Measurements from ENCODE around the gene CABP2. TPM values are rescaled to one million over a fixed set of nuclear protein-coding genes. Genes with fewer than 3 reads are reported as not detected.

Gene CABP2
- total RNA-seq, 1 donor from 2014 or later: not detected

DNA sequence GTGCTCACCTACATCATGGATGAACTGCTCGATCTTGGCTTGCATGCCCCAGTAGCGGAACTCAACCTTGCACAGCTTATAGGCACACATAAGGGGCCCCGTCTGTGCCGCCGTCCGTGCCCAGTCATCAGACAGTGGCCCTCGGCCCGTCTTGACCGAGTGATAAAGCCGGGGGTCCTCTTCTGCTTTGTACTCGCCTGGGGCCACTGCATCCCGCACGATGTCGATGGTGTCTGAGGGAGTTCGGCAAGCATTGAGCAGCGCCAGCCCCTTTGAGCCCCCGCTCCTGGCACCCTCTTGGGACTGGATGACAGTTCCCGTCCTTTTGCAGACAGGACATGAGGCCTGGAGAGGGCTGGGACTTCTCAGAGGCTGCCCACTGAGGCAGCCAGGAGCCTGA is 21.4 kb downstream of the CABP2 start:
- Histone ChIP-seq H3K27me3 (no peaks in the 10 kb centered on the region), H3K36me3 (peaks cover 0 to 13% of the 10 kb centered on the region in 2 donors), H3K27ac (no peak overlapping the region), H3K4me1 (peaks cover 25% of the 10 kb centered on the region), H3K9me3 (no peaks in the 10 kb centered on the region), H3K4me3 (no peak overlapping the region)
- intact Hi-C loops (cut with DNase I): loop anchor here (10.0 kb wide), 1 partner anchor 147 kb away; the partner anchor contains the start of gene POLD4
- no peak for TF ChIP-seq POLR2A (IDR thresholded peaks at IDR 0.05)
- TF ChIP-seq, protein P1, sequence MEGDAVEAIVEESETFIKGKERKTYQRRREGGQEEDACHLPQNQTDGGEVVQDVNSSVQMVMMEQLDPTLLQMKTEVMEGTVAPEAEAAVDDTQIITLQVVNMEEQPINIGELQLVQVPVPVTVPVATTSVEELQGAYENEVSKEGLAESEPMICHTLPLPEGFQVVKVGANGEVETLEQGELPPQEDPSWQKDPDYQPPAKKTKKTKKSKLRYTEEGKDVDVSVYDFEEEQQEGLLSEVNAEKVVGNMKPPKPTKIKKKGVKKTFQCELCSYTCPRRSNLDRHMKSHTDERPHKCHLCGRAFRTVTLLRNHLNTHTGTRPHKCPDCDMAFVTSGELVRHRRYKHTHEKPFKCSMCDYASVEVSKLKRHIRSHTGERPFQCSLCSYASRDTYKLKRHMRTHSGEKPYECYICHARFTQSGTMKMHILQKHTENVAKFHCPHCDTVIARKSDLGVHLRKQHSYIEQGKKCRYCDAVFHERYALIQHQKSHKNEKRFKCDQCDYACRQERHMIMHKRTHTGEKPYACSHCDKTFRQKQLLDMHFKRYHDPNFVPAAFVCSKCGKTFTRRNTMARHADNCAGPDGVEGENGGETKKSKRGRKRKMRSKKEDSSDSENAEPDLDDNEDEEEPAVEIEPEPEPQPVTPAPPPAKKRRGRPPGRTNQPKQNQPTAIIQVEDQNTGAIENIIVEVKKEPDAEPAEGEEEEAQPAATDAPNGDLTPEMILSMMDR (IDR thresholded peaks at IDR 0.05): no peak
- no peak for TF ChIP-seq POLR2AphosphoS5 (IDR thresholded peaks at IDR 0.05; ENCODE audit: insufficient read depth in 1 of 2, low read depth in 1 of 2)
- DNase-seq (ENCODE audit: extremely low spot score in 2 of 2): no peak

GRCh38 chr11:67500831-67501715 is 22.2 kb downstream of the CABP2 start:
- H3K36me3 ChIP-seq: peaks cover 0 to 13% of the 10 kb centered on the region in 2 donors
- DNase-seq (ENCODE audit: extremely low spot score in 2 of 2): no peak
- no peaks in the 10 kb centered on the region for H3K27me3 ChIP-seq
- no peak overlapping the region for H3K27ac ChIP-seq
- H3K9me3 ChIP-seq: no peaks in the 10 kb centered on the region
- H3K4me3 ChIP-seq: no peak overlapping the region
- intact Hi-C loops (cut with DNase I): loop anchor here (10.0 kb wide), 1 partner anchor 146 kb away; the partner anchor contains the start of gene POLD4
- H3K4me1 ChIP-seq: peaks cover 17% of the 10 kb centered on the region
- TF ChIP-seq POLR2A (IDR thresholded peaks at IDR 0.05) (no peak), POLR2AphosphoS5 (IDR thresholded peaks at IDR 0.05; ENCODE audit: insufficient read depth in 1 of 2, low read depth in 1 of 2) (no peak)
- TF ChIP-seq, protein P1 (IDR thresholded peaks at IDR 0.05): no peak

DNA sequence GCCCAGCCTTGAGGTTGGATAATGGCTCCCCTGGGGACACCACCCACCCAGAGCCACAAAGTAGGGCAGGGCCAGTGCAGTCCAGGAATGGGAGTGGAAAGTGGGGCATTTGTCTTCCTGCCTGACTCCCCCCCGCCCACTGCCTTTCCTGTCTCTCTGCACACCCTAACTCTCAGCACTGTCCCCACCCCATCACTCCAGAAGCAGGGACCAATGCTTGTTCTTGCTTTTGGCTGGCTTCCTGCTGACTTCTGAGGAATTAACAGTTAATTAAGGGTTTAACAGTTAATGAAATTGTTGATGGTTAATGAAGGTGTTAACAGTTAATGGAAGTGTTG is 22.8 kb downstream of the CABP2 start:
- no peak for DNase-seq (ENCODE audit: extremely low spot score in 2 of 2)
- Histone ChIP-seq H3K27me3 (no peaks in the 10 kb centered on the region), H3K9me3 (no peaks in the 10 kb centered on the region), H3K4me1 (peaks cover 12% of the 10 kb centered on the region), H3K36me3 (peaks cover 0 to 13% of the 10 kb centered on the region in 2 donors), H3K4me3 (no peak overlapping the region), H3K27ac (no peak overlapping the region)
- TF ChIP-seq, protein P1 (IDR thresholded peaks at IDR 0.05): no peak
- intact Hi-C loops (cut with DNase I): loop anchor here (10.0 kb wide), 1 partner anchor 146 kb away; the partner anchor contains the start of gene POLD4

DNA sequence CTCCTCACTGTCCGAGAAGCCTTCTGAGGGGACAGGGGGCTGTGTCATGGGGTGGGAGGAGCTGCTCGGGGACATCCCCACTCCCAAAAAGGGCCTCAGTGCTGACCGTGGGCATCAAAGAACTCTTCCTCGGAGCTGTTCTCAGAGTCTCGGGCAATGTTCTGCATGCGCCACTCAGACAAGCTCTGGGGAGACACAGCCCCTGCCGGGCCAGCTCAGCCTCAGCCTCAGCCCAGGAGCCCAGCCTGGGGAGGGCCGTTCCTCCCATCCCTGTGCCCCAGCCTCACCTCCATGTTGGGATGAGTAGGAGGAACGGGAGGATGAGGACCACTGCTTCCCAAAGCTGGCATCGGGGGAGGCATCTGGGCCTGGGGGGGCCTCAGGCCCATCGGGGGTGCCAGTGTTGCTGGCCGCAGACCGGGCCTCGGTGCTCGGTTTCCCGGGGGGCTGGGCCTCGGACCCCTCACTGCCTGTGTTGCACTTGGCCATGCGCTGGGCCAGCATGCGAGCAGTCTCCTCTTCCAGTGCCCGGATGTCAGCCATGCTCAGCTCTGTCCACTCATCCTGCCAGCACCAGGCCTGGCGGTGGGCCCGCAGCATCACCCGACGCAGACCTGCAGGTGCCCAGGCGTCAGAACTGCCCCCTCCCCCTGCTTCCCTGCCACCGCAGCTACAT is 23.3 kb downstream of the CABP2 start:
- no peak overlapping the region for H3K4me3 ChIP-seq
- no peak overlapping the region for H3K27ac ChIP-seq
- H3K36me3 ChIP-seq: peaks cover 0 to 13% of the 10 kb centered on the region in 2 donors
- TF ChIP-seq POLR2A (IDR thresholded peaks at IDR 0.05) (no peak), POLR2AphosphoS5 (IDR thresholded peaks at IDR 0.05; ENCODE audit: insufficient read depth in 1 of 2, low read depth in 1 of 2) (no peak)
- TF ChIP-seq, protein P1 (IDR thresholded peaks at IDR 0.05): no peak
- intact Hi-C loops (cut with DNase I): loop anchor here (10.0 kb wide), 1 partner anchor 145 kb away; the partner anchor contains the start of gene POLD4
- DNase-seq (ENCODE audit: extremely low spot score in 2 of 2): no peak
- peaks cover 9% of the 10 kb centered on the region for H3K4me1 ChIP-seq
- H3K9me3 ChIP-seq: no peaks in the 10 kb centered on the region
- no peaks in the 10 kb centered on the region for H3K27me3 ChIP-seq
